T follicular helper cell (primary cell): ENCODE measurements around the gene TDRKH.

Experiments used
- DNase-seq: peaks from one replicate; pipeline ENCODE4 v3.0.0-alpha.2; 2020; ENCODE audit warnings: low read depth
- total RNA-seq, 2 experiments: gene quantifications; one replicate each; lab custom pipeline; 2026; lab: John Stamatoyannopoulos, UW

The TDRKH gene, protein sequence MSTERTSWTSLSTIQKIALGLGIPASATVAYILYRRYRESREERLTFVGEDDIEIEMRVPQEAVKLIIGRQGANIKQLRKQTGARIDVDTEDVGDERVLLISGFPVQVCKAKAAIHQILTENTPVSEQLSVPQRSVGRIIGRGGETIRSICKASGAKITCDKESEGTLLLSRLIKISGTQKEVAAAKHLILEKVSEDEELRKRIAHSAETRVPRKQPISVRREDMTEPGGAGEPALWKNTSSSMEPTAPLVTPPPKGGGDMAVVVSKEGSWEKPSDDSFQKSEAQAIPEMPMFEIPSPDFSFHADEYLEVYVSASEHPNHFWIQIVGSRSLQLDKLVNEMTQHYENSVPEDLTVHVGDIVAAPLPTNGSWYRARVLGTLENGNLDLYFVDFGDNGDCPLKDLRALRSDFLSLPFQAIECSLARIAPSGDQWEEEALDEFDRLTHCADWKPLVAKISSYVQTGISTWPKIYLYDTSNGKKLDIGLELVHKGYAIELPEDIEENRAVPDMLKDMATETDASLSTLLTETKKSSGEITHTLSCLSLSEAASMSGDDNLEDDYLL
- 17.7 to 23.1 reads per million in 2 experiments for total RNA-seq

GRCh38 chr1:151790071-151790939 is at the start of gene TDRKH:
Gene TDRKH, minus strand, starts transcription at chr1:151790500. Its CDS starts 7,478 bp downstream, at chr1:151783022.
- DNase-seq, result peak; percentile 98

DNA sequence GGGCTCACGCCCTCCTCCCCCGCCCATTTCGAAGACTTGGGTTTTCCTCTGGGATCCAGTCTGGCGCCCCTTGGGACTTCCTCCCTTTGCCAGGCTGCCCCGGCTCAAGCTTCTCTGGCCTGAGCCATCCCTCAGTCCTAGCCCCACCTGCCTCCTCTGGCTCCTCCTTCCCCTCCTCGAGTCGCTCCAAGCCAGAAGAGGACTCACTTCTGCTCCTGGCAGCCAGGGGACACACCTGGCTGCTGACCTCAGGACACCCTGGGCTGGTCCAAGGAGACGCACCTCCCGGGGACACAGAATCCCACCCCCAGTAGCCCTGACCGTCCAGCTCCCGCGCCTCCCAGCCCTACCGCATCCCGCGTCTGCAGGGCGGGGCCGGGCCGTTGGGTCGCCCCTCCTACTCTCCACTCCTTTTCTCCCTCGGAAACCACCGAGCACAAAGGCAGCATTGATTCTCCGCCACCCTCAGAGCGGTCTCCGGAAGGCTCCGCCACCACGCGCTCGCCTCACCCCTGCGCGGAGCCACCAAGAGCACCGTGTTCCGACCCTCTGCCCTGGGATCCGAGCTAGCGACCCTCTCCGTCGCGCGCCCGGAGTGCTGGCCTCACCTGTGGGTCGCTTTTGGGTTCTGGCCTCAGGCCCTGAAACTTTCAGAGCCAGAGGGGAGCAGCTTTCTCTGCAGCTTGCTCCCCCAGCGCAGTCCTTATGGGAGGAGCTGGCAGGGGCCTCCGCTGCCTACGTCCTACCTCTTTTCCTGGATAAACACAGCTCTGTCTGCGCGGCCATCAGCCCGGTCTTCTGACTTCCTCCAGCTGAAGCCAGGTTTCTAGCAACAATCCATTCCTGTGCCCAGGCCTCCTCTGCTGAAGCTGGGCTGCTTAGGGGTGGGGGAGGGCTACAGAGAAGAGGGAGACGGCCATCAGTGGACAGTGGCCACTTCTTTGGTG is 49.4 kb upstream of the TDRKH start, which contains the start of gene C2CD4D:
Gene C2CD4D (minus strand): TSS at position 364 of the 947 bp plus-strand sequence. CDS start 831 bp downstream, outside the sequence.
- peak; percentile 42 for DNase-seq

DNA sequence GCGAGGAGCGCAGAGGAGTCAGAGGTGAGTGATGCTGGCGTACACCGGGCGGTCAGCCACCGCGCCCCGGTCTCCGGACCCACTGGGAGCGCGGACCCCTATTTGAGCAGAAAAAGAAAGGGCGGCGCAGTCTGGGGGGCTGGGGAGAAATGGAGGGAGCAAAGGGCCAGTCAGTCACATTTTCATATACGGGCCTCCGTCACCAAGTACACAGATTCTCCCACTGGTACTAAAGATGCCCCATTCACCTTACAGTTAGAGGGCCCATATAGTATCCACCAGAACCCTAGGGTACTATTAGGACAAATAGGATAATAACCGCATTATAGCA is 48.7 kb upstream of the TDRKH start:
- DNase-seq, result no peak

GRCh38 chr1:151838222-151839081 is 48.2 kb upstream of the TDRKH start:
- DNase-seq, result no peak

DNA sequence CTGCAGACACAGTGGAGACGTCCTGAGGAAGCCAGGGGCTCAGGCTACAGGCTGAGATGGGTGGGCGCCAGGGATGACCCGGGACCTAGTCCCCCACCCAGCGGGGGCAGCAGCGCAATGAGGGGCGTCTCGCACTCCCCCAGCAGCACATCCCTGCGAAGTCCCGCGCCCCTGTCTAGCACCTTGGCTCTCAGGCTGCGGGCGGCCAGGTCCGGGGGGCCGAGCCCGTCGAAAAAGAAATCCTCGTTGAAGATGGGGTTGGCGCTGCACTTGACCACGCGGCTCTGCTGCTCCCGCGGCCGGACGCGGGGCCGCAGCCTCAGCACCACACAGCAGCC is 47.6 kb upstream of the TDRKH start:
- DNase-seq, result no peak

DNA sequence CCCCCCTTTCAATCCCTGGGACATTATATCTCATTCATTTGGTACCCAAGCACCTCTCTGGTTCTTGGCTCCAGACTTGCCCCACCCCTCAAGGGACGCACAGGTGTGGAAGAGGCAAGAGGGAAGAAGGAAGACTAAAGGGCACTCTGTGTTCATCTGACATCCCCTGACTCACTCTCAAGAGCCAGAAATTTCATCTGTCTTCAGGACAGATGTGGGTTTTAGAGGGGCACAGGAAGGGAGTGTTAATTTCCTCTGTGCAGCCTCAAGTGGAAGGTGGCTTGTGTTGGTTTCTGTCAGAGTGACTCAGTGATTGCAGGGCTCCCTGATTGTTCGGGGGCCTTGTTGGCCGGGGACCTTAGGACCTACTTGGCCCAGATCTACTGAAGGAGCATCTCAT is 46.9 kb upstream of the TDRKH start:
- no peak for DNase-seq

- no peak for DNase-seq
These were observed 45.3 kb upstream of the TDRKH start for GRCh38 chr1:151835596-151835995.

GRCh38 chr1:151834239-151834638 is 43.9 kb upstream of the TDRKH start:
- DNase-seq, result no peak

DNA sequence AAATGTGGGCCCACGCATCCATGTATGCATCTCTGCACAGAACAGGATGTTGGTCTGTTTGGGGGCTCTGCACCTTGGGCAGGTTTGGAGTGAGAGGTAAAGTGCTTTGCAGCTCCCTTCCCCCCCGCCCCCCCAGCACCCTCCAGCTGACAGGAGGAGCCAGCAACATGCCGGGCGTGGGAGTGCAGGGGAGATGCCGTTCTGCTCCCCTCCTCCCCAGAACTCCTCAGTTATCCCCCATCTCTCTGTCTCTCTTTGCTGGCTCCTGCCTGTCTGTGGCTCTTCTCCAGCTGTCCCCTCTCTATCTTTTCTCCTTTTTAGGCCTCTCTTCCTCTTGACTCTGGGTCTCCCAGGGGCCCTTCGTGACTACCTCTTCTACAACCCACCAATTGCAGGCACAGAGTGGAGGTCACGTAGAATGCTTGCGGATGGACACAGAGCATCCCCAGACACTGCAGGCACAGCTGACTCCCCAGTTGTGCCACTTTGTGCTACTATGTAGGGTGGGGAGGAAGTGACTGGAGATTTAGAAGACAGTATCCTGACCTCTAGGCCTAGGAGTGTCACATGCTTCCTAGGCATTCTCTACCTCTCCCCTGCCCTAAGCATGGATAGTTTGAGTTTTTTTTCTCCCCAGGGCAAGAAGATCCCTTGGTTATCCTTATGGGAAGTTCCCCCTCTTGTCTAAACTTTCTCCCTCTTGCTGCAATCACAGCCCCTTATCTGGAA is 43.0 kb upstream of the TDRKH start:
- DNase-seq, result no peak

- DNase-seq, result no peak
These were observed 42.1 kb upstream of the TDRKH start for GRCh38 chr1:151832318-151832980.

DNA sequence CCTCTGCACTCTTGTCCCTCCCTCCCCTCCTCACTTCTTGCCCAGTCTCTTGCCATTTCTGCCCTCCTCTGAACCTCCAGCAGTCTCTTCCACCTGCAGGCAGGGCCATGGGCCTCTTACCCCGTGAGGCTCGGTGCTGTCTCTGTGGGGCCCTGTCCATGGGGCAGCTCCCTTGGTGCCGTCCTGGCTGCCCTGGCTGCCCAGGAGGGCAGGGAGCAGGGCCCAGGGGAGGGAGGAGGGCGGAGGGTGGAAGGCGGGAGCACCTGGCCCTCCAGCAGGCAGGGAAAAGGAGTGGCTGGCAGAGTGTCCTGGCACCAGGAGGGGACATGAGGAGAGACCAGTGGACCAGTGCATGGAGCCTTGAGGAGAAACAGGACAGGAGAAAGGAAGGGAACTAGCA is 41.3 kb upstream of the TDRKH start, which contains the start of gene RORC:
Gene RORC (minus strand): TSS at position 198 of the 400 bp plus-strand sequence. CDS start 38 bp downstream, at position 160.
- no peak for DNase-seq

DNA sequence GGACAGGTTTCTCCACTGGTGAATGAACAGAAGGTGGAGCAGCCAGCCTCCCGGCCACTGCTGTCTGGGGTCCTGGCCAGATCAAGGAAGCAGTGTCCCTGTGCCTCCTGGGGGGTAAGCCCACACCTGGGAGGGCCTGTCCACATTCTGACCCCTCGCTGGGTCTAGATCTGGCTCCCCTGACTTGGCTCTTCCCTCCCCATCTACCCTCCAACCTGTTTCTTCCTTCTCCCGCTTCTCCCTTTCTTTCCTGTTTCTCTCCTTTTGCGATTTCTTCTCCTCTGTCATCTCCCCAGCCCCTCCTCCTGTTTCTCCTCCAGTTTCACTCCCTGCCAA is 40.9 kb upstream of the TDRKH start:
- no peak for DNase-seq

- no peak for DNase-seq
These were observed 39.8 kb upstream of the TDRKH start for GRCh38 chr1:151830055-151830454.

DNA sequence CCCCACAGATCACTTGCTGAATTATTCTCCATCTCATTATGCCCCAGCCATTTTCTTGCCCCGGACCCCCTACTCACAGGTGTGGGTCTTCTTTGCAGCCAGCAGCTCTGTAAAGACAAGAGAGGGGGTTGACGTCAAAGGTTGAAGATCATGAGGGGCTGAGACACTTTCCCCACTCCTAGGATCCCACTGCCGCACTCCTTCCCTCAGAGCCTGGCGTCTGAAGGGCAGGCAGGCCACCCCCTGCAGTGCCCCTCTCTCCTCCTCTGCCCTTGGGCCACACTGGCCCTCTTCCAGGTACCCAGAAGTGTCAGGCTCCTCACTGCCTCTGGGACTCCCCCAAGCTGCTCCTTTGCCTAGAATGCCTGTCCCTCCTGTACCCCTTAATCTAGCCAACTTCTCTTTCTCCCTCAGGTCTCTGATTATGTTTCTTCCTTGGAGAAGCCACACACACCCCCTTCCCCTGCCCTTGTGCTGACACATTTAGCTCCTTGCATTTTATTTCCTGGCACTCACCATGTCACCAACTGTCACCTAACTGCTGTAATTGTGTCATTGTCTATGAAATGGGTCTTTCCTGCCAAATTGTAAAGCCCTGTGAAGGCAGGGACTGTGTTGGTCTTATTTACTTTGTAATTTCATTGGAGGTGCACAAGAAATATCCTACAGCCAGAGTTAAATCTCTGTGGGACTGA is 39.2 kb upstream of the TDRKH start:
- DNase-seq, result no peak

DNA sequence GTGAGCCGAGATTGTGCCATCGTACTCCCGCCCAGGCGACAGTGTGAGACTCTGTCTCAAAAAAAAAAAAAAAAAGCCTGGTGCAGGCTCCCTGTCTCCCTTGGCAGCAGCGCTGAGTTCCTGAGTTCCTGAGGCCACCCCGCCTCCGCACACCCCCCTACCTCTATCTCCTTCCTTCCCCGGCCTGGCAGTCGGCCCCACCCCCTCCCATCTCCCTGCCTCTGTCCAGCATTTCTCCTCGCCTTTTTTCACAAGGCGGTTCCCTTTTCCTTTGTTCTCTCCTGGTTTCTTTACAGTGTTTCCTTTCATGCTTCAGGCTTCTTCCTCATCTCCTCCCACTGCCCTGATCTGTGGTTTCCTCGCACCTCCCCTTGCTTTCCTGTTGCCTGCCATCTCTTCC is 38.6 kb upstream of the TDRKH start:
- no peak for DNase-seq

- no peak for DNase-seq
These were observed 37.6 kb upstream of the TDRKH start for GRCh38 chr1:151827853-151828252.

DNA sequence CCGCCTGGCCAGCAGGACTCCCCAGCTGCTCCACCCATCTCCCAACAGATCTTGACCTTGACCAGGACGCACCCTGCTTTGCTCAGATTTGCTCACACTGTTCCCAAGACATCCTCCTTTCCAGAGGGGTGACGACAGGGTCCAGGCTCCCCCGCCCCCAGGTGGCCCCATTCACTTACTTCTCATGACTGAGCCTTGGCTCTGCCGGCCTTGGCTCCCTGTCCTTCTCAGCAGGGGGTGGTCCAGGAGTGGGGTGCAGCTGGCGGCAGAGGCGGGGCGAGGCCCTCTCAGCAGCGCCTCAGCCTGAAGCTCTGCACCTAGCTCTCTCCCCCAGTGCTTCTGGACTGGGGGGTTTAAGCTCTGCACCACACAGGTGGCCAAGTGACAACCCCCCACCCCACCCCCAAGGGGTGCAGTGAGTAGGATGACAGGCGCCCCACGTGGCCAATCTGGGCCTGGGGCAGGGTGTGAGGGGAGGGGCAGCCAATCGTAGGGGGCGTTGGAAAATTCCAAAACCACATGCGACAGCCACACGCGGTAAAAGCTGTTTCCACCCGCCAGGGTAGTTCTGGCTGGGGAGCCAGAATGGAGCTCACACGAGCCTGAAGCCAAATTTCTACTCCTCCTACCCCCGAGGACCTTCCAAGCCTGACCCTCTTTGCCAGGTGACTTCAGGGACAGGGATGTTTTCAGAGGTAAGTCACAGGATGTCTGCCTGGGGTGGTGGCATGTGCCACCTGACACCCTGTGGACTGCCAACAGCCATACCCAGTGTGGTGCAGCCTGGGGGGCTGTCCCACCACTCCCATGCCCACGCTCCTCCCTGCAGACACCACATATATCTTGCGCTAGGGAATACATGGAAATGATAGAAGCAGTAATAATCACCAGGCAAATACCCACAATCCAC is 35.7 kb upstream of the TDRKH start:
- DNase-seq, result no peak

DNA sequence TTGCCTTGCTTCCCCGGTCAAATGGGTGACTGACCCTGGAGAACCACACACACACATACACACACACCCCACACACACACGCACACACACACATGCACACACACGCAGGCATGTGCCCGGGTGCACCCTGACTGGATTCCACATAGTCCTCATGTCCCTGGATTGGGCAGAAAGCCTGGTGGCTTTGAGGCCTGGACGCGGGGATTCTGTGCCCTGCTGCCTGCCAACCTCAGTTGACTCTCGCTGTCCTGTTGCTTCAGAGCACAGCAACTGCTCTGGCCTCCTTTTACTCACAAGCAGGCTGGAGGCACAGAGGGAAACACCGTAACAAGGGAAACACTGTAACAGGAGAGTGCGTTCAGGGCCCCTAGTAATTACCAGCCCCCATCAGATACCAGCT is 34.9 kb upstream of the TDRKH start:
- no peak for DNase-seq
